HEK293 (cell line): Measurements from ENCODE around the gene CACNA1D.

ENCODE experiments used
- CTCF ChIA-PET: fragments of 350-600 bp; formaldehyde crosslinking; extraction: SDS; loops from one replicate; lab custom pipeline; 2021; ENCODE audit warnings: antibody characterized with exemption; lab: Yijun Ruan, JAX
- POLR2A ChIA-PET: fragments of 300-600 bp; formaldehyde crosslinking; extraction: SDS; loops from one replicate; lab custom pipeline; 2020; ENCODE audit warnings: antibody characterized with exemption, inconsistent platforms; lab: Yijun Ruan, JAX
- H3K27ac ChIP-seq: fragments of 200-500 bp; sonication (Bioruptor generic); 2 replicates; pipeline ENCODE4 v1.5.1; 2014; ENCODE audit warnings: low read depth, low read length, control low read depth, inconsistent platforms; ENCODE audit errors: extremely low read depth
- H3K36me3 ChIP-seq, 2 experiments: fragments of 200-500 bp in 1 of 2; sonication (Bioruptor generic) in 1 of 2; 1 replicate in 1 of 2; 2 replicates in 1 of 2; pipeline ENCODE4 v1.5.1; 2014 to 2017; ENCODE audit warnings: inconsistent platforms in 2 of 2, low read length in 2 of 2; ENCODE audit not compliant: control insufficient read depth in 2 of 2, insufficient read depth in 1 of 2
- H3K4me1 ChIP-seq: fragments of 200-500 bp; sonication (Bioruptor generic); 2 replicates; pipeline ENCODE4 v1.5.1; 2014; ENCODE audit warnings: mild to moderate bottlenecking, low read length, inconsistent platforms; ENCODE audit not compliant: control insufficient read depth, insufficient read depth
- H3K4me3 ChIP-seq: 2 replicates; pipeline ENCODE4 v1.5.1; 2011; ENCODE audit warnings: low read depth, mild to moderate bottlenecking, control low read depth, low read length, moderate library complexity
- H3K9me3 ChIP-seq: fragments of 200-500 bp; sonication (Bioruptor generic); 2 replicates; pipeline ENCODE4 v1.5.1; 2014; ENCODE audit warnings: low read depth, low read length, inconsistent platforms; ENCODE audit not compliant: control insufficient read depth, insufficient read depth
- KLF8 ChIP-seq: fragments of 450-650 bp; formaldehyde crosslinking; IDR thresholded peaks from 2 replicates; pipeline ENCODE4 v1.5.1; 2016; ENCODE audit warnings: missing biosample characterization, missing genetic modification characterization
- OVOL3 ChIP-seq: fragments of 450-650 bp; formaldehyde crosslinking; IDR thresholded peaks from 2 replicates; pipeline ENCODE4 v1.5.1; 2016; ENCODE audit warnings: missing biosample characterization, missing genetic modification characterization
- PRDM1 ChIP-seq: fragments of 450-650 bp; formaldehyde crosslinking; IDR thresholded peaks from 2 replicates; pipeline ENCODE4; 2016; ENCODE audit warnings: missing biosample characterization, missing genetic modification characterization
- RBAK ChIP-seq: fragments of 450-650 bp; formaldehyde crosslinking; IDR thresholded peaks from 2 replicates; pipeline ENCODE4 v1.5.1; 2016; ENCODE audit warnings: missing biosample characterization, missing genetic modification characterization
- ZBTB17 ChIP-seq: fragments of 450-650 bp; formaldehyde crosslinking; IDR thresholded peaks from 2 replicates; pipeline ENCODE4 v1.5.1; 2016; ENCODE audit warnings: missing biosample characterization, missing genetic modification characterization
- ZBTB20 ChIP-seq: fragments of 450-650 bp; formaldehyde crosslinking; IDR thresholded peaks from 2 replicates; pipeline ENCODE4 v1.5.1; 2016; ENCODE audit warnings: missing biosample characterization, missing genetic modification characterization
- ZBTB8A ChIP-seq: fragments of 450-650 bp; formaldehyde crosslinking; IDR thresholded peaks from 2 replicates; pipeline ENCODE4 v1.5.1; 2016; ENCODE audit warnings: missing biosample characterization, missing genetic modification characterization
- ZFHX2 ChIP-seq: fragments of 450-650 bp; formaldehyde crosslinking; conservative IDR thresholded peaks from 2 replicates; pipeline ENCODE4 v1.5.1; 2016; ENCODE audit warnings: missing biosample characterization, missing genetic modification characterization
- ZFP41 ChIP-seq: fragments of 450-650 bp; formaldehyde crosslinking; IDR thresholded peaks from 2 replicates; pipeline ENCODE4 v1.5.1; 2016; ENCODE audit warnings: missing biosample characterization, missing genetic modification characterization, borderline replicate concordance
- ZNF114 ChIP-seq: fragments of 450-650 bp; formaldehyde crosslinking; IDR thresholded peaks from 2 replicates; pipeline ENCODE4 v1.5.0; 2017; ENCODE audit warnings: missing biosample characterization, missing genetic modification characterization
- ZNF155 ChIP-seq: fragments of 450-650 bp; formaldehyde crosslinking; IDR thresholded peaks from 2 replicates; pipeline ENCODE4 v1.5.1; 2016; ENCODE audit warnings: missing biosample characterization, missing genetic modification characterization
- ZNF23 ChIP-seq: fragments of 450-650 bp; formaldehyde crosslinking; IDR thresholded peaks from 2 replicates; pipeline ENCODE4 v1.5.1; 2016; ENCODE audit warnings: missing biosample characterization, missing genetic modification characterization, borderline replicate concordance
- ZNF274 ChIP-seq, 2 experiments: fragments of 200-500 bp in 1 of 2; fragments of 450-650 bp in 1 of 2; sonication (Bioruptor generic) in 1 of 2; formaldehyde crosslinking in 1 of 2; IDR thresholded peaks; 2 replicates each; pipeline versions ENCODE4 v1.5.1 to v1.6.1; 2014 to 2016; ENCODE audit warnings: borderline replicate concordance in 1 of 2, inconsistent platforms in 1 of 2, low read length in 1 of 2, missing biosample characterization in 1 of 2, missing genetic modification characterization in 1 of 2
- ZNF404 ChIP-seq: fragments of 450-650 bp; formaldehyde crosslinking; IDR thresholded peaks from 2 replicates; pipeline ENCODE4 v1.5.1; 2017; ENCODE audit warnings: missing biosample characterization, missing genetic modification characterization
- ZNF416 ChIP-seq: fragments of 450-650 bp; formaldehyde crosslinking; IDR thresholded peaks from 2 replicates; pipeline ENCODE4 v1.5.1; 2016; ENCODE audit warnings: missing biosample characterization, missing genetic modification characterization
- ZNF473 ChIP-seq: fragments of 450-650 bp; formaldehyde crosslinking; IDR thresholded peaks from 2 replicates; pipeline ENCODE4 v1.5.1; 2017; ENCODE audit warnings: missing biosample characterization, missing genetic modification characterization
- ZNF664 ChIP-seq: fragments of 450-650 bp; formaldehyde crosslinking; IDR thresholded peaks from 2 replicates; pipeline ENCODE4 v1.5.1; 2016; ENCODE audit warnings: missing biosample characterization, missing genetic modification characterization
- ZNF830 ChIP-seq: fragments of 450-650 bp; IDR thresholded peaks from 2 replicates; pipeline ENCODE4 v1.5.0; 2018; ENCODE audit warnings: missing biosample characterization, missing genetic modification characterization, low read depth, mild to moderate bottlenecking, moderate library complexity
- ZSCAN16 ChIP-seq: fragments of 450-650 bp; formaldehyde crosslinking; IDR thresholded peaks from 2 replicates; pipeline ENCODE4 v1.5.1; 2016; ENCODE audit warnings: missing biosample characterization, missing genetic modification characterization
- ZSCAN23 ChIP-seq: fragments of 450-650 bp; formaldehyde crosslinking; IDR thresholded peaks from 2 replicates; pipeline ENCODE4 v1.5.1; 2016; ENCODE audit warnings: missing biosample characterization, missing genetic modification characterization
- TF ChIP-seq, protein P1 (sequence below): fragments of 450-650 bp; formaldehyde crosslinking; IDR thresholded peaks from 2 replicates; pipeline ENCODE4 v1.5.1; 2016; ENCODE audit warnings: missing biosample characterization, missing genetic modification characterization
- TF ChIP-seq, protein P2 (sequence below): fragments of 450-650 bp; formaldehyde crosslinking; IDR thresholded peaks from 2 replicates; pipeline ENCODE4 v1.5.1; 2016; ENCODE audit warnings: missing biosample characterization, missing genetic modification characterization
- TF ChIP-seq, protein P3 (sequence below): fragments of 450-650 bp; formaldehyde crosslinking; IDR thresholded peaks from 2 replicates; pipeline ENCODE4 v1.5.1; 2016; ENCODE audit warnings: missing biosample characterization, missing genetic modification characterization
- TF ChIP-seq, protein P4 (sequence below): fragments of 450-650 bp; formaldehyde crosslinking; IDR thresholded peaks from 2 replicates; pipeline ENCODE4 v1.5.1; 2016; ENCODE audit warnings: missing biosample characterization, missing genetic modification characterization
- TF ChIP-seq, protein P5 (sequence below): fragments of 450-650 bp; formaldehyde crosslinking; IDR thresholded peaks from 2 replicates; pipeline ENCODE4 v1.5.1; 2016; ENCODE audit warnings: missing biosample characterization, missing genetic modification characterization
- TF ChIP-seq, protein P6 (sequence below): fragments of 450-650 bp; formaldehyde crosslinking; IDR thresholded peaks from 2 replicates; pipeline ENCODE4 v1.5.1; 2017; ENCODE audit warnings: missing biosample characterization, missing genetic modification characterization

The CACNA1D gene

DNA sequence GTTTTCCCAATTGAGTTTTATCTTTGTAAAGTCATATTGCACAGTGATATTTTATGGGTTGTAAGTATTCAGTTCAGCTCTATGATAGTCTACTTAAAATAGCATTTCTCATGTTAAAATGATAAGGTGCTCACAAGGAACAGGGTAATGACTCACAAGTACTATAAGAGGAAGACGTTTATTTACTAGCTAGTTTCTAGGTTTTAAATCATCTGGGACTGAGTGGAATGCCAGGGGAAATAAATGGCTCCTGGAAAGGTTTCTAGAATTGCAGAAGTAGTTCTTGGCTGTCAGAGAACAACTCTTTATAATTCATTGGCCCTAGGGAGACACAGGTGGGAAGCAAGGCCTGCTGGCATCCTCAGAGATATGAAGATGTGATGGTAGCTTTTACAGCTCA lies 239.0 kb downstream of the CACNA1D start (continued):
- TF ChIP-seq, protein P1, sequence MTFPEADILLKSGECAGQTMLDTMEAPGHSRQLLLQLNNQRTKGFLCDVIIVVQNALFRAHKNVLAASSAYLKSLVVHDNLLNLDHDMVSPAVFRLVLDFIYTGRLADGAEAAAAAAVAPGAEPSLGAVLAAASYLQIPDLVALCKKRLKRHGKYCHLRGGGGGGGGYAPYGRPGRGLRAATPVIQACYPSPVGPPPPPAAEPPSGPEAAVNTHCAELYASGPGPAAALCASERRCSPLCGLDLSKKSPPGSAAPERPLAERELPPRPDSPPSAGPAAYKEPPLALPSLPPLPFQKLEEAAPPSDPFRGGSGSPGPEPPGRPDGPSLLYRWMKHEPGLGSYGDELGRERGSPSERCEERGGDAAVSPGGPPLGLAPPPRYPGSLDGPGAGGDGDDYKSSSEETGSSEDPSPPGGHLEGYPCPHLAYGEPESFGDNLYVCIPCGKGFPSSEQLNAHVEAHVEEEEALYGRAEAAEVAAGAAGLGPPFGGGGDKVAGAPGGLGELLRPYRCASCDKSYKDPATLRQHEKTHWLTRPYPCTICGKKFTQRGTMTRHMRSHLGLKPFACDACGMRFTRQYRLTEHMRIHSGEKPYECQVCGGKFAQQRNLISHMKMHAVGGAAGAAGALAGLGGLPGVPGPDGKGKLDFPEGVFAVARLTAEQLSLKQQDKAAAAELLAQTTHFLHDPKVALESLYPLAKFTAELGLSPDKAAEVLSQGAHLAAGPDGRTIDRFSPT, result no peak
- TF ChIP-seq ZNF664 (no peak), ZNF155 (tag by site-specific recombination) (no peak), ZNF416 (no peak), ZNF830 (tag by site-specific recombination) (no peak), ZFHX2 (tag by site-specific recombination) (no peak)

DNA sequence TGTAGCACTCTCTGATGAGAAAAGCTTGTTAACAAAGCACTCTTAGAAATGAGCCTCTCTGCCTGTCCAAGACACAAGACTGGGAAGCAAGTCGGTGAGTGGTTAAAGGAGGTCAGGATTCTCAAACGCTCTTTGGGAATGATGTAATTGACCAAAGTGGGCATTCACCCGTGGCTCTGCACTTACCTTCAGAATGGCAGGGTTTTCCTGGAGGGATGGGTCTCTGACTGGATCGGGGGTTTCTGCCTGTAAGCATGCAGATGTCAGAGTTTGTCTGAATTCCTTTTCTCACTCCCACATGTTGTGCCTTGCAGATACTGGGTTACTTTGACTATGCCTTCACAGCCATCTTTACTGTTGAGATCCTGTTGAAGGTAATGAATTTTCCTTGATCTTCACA lies 245.6 kb downstream of the CACNA1D start:
- Histone ChIP-seq H3K4me1 (no peaks in the 10 kb centered on the region), H3K4me3 (no peak overlapping the region), H3K36me3 (no peaks in the 10 kb centered on the region), H3K27ac (no peak overlapping the region), H3K9me3 (no peaks in the 10 kb centered on the region)
- POLR2A ChIA-PET, result no interaction called here
- CTCF ChIA-PET, result interaction anchor here (0.6 kb wide), 1 partner anchor 91 kb away, joined by 4 read pairs; no protein-coding TSS in a partner anchor
- TF ChIP-seq ZSCAN23 (tag by site-specific recombination), result no peak
- no peak for TF ChIP-seq ZFP41 (tag by site-specific recombination)
- TF ChIP-seq ZNF404 (tag by site-specific recombination), result no peak
- TF ChIP-seq ZNF23 (tag by site-specific recombination), result no peak
- no peak for TF ChIP-seq ZNF473
- no peak for TF ChIP-seq ZBTB17
- no peak for TF ChIP-seq ZNF274 (IDR thresholded peaks at IDR 0.05; ENCODE audit: low read length)
- TF ChIP-seq ZNF274 (tag by site-specific recombination; IDR thresholded peaks at IDR 0.05; ENCODE audit: borderline replicate concordance), result no peak
- no peak for TF ChIP-seq PRDM1 (tag by site-specific recombination)
- TF ChIP-seq ZBTB8A (tag by site-specific recombination), result no peak
- TF ChIP-seq, protein P2, sequence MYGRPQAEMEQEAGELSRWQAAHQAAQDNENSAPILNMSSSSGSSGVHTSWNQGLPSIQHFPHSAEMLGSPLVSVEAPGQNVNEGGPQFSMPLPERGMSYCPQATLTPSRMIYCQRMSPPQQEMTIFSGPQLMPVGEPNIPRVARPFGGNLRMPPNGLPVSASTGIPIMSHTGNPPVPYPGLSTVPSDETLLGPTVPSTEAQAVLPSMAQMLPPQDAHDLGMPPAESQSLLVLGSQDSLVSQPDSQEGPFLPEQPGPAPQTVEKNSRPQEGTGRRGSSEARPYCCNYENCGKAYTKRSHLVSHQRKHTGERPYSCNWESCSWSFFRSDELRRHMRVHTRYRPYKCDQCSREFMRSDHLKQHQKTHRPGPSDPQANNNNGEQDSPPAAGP (tag by site-specific recombination), result no peak
- TF ChIP-seq ZSCAN16 (tag by site-specific recombination), result no peak
- no peak for TF ChIP-seq ZBTB20 (tag by site-specific recombination)
- TF ChIP-seq, protein P3, sequence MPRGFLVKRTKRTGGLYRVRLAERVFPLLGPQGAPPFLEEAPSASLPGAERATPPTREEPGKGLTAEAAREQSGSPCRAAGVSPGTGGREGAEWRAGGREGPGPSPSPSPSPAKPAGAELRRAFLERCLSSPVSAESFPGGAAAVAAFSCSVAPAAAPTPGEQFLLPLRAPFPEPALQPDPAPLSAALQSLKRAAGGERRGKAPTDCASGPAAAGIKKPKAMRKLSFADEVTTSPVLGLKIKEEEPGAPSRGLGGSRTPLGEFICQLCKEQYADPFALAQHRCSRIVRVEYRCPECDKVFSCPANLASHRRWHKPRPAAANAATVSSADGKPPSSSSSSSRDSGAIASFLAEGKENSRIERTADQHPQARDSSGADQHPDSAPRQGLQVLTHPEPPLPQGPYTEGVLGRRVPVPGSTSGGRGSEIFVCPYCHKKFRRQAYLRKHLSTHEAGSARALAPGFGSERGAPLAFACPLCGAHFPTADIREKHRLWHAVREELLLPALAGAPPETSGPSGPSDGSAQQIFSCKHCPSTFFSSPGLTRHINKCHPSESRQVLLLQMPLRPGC (tag by site-specific recombination), result no peak

DNA sequence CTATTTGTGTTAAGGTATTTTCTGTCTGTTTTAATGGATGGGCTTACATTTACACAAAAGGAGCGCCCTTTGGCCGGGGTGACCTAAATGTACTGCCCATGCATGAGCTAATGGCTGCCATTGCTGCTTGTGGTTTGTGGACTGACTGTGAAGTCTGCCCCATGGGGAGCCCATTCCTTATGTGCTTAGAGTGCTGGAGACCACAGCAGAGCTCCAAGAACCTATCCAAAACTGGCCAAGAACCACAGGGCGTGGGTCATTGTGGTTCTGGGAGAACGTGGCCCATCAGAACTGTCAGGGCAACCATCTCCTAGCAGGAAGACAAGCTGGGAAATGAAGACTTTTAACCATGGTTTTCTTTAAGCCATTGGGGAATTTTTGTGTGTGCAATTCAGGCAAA lies 246.5 kb downstream of the CACNA1D start:
- Histone ChIP-seq H3K9me3 (no peaks in the 10 kb centered on the region), H3K4me3 (no peak overlapping the region), H3K27ac (no peak overlapping the region), H3K36me3 (no peaks in the 10 kb centered on the region), H3K4me1 (no peaks in the 10 kb centered on the region)
- ChIA-PET POLR2A (no interaction called here), CTCF (no interaction called here)
- TF ChIP-seq KLF8 (tag by site-specific recombination) (no peak), OVOL3 (no peak), ZNF114 (tag by site-specific recombination) (no peak), RBAK (tag by site-specific recombination) (no peak)
- TF ChIP-seq, protein P4, sequence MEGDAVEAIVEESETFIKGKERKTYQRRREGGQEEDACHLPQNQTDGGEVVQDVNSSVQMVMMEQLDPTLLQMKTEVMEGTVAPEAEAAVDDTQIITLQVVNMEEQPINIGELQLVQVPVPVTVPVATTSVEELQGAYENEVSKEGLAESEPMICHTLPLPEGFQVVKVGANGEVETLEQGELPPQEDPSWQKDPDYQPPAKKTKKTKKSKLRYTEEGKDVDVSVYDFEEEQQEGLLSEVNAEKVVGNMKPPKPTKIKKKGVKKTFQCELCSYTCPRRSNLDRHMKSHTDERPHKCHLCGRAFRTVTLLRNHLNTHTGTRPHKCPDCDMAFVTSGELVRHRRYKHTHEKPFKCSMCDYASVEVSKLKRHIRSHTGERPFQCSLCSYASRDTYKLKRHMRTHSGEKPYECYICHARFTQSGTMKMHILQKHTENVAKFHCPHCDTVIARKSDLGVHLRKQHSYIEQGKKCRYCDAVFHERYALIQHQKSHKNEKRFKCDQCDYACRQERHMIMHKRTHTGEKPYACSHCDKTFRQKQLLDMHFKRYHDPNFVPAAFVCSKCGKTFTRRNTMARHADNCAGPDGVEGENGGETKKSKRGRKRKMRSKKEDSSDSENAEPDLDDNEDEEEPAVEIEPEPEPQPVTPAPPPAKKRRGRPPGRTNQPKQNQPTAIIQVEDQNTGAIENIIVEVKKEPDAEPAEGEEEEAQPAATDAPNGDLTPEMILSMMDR (tag by site-specific recombination), result no peak
- TF ChIP-seq, protein P5, sequence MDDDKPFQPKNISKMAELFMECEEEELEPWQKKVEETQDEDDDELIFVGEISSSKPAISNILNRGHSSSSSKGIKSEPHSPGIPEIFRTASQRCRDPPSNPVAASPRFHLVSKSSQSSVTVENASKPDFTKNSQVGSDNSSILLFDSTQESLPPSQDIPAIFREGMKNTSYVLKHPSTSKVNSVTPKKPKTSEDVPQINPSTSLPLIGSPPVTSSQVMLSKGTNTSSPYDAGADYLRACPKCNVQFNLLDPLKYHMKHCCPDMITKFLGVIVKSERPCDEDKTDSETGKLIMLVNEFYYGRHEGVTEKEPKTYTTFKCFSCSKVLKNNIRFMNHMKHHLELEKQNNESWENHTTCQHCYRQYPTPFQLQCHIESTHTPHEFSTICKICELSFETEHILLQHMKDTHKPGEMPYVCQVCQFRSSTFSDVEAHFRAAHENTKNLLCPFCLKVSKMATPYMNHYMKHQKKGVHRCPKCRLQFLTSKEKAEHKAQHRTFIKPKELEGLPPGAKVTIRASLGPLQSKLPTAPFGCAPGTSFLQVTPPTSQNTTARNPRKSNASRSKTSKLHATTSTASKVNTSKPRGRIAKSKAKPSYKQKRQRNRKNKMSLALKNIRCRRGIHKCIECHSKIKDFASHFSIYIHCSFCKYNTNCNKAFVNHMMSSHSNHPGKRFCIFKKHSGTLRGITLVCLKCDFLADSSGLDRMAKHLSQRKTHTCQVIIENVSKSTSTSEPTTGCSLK (tag by site-specific recombination), result no peak
- TF ChIP-seq, protein P6, sequence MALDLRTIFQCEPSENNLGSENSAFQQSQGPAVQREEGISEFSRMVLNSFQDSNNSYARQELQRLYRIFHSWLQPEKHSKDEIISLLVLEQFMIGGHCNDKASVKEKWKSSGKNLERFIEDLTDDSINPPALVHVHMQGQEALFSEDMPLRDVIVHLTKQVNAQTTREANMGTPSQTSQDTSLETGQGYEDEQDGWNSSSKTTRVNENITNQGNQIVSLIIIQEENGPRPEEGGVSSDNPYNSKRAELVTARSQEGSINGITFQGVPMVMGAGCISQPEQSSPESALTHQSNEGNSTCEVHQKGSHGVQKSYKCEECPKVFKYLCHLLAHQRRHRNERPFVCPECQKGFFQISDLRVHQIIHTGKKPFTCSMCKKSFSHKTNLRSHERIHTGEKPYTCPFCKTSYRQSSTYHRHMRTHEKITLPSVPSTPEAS, result no peak
